ENCODE results near the gene SFTPD. TPM values are rescaled to one million over a fixed set of nuclear protein-coding genes. Genes with fewer than 3 reads are reported as not detected.

SFTPD gene
- total RNA-seq, 1 donor from 2014 or later = not detected

- DNase-seq (ENCODE audit: low read depth in 2 of 2) = no peak
Observed at GRCh38 chr10:79944428-79945395, 4.2 kb downstream of the SFTPD start.

DNA sequence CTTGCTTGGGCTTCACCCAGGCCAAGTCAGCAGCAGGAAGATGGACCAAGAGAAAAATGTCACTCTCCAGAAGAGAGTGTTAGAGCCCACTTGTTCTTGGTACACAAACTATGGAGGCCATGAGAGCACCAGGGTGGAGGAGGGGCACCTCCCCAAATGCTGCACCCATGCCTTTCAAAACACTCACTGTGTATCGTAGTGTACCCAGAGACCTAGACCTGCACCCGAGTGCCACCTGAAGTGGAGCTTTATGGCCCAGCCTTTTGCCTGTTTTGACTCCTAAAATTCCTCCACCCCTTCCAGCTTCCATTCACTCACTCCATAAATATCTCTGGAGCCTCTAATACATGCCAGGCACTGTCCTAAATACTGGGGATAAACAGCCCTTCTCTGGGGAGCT is 5.0 kb downstream of the SFTPD start:
- DNase-seq (ENCODE audit: low read depth in 2 of 2) = no peak

DNA sequence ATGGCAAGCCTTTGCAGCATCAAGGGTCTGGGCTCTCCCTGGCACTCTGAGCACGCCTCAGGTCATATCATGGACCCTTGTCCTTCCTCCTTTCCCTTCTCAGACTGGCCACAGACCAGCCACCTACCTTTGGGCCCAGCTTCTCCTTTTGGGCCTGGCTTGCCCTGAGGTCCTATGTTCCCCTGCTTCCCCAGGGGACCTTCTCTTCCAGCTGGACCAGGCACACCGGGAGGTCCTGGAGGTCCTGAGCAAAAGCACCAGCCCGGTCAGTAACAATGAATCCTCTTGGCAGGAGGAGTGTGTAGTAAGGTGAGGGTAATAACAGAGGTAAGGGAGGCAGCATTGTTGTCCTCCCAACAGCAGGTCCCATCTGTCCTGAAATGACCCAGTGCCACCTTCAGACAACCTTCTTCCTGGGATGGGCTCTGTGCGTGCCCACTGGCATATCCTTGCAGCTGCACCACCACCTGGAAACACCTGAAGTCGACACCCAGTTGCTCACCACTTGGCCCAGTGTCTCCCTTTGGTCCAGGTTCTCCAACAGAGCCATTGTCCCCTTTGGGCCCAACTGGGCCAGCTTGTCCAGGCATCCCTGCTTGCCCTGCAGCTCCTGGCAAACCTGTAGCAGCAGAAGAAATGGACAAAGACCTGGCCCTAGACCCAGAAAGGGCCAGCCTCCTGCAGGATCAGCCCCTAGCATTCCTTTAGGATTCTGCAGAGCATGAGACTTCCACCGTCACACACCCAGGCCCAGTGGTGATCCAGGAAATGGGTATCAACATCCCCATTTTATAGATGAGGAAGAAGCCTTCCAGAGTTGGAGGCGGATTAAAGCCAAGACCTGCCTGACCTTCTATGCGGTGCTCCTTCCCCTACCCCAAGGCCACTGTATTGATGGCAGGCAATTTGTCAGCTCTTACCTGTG is 6.4 kb downstream of the SFTPD start:
- no peak for DNase-seq (ENCODE audit: low read depth in 2 of 2)

DNA sequence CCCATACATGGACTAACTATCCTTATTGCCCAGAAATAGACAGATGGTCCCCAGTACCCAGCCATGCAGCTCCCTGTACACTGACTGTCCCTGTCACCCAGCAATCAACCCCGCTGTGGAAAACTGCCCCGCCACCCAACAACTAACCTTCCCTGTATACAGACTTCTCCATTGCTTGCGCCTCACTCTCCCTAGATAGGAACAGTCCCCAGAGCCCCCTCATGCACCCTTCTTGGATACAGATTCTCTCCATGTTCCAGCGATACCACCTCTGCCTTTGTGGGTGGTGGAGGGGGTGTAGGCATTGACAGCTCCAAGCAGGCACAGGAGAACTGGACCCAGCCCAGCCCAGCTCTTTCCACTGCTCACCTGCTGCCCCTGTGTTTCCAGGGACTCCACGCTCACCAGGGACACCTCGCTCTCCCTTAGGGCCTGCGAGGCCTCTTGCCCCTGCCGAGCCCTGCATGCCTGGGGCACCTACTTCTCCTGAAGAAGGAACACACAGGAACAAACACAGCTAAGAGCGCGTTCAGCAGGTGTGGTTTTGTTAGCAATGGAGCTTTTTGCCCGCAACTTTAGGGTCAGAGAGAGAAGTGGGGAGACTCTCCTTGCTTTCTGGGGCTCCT is 7.2 kb downstream of the SFTPD start:
- DNase-seq (ENCODE audit: low read depth in 2 of 2) = no peak

GRCh38 chr10:79941146-79941545 is 7.8 kb downstream of the SFTPD start:
- DNase-seq (ENCODE audit: low read depth in 2 of 2) = no peak

DNA sequence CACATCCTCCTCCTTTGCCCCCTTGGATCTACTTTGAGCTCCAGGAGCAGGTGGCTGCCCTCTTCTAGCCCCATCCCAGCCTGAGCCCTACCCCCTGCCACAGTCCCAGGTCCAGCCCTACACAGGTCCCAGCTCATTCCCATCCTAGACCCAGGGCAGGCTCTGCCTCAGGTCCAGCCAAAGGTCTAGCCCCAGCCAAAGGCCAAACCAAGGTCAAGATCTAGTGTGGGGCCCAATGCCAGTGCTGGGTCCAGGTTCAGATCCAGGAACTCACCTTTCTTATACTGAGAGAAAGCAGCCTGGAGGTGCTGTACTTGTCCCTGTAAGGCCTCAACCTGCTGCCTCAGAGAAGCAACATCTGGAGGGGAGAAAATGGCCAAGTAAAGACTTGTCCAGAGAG is 8.5 kb downstream of the SFTPD start:
- no peak for DNase-seq (ENCODE audit: low read depth in 2 of 2)

- DNase-seq (ENCODE audit: low read depth in 2 of 2) = no peak
Observed at GRCh38 chr10:79939969-79940368, 8.9 kb downstream of the SFTPD start.

DNA sequence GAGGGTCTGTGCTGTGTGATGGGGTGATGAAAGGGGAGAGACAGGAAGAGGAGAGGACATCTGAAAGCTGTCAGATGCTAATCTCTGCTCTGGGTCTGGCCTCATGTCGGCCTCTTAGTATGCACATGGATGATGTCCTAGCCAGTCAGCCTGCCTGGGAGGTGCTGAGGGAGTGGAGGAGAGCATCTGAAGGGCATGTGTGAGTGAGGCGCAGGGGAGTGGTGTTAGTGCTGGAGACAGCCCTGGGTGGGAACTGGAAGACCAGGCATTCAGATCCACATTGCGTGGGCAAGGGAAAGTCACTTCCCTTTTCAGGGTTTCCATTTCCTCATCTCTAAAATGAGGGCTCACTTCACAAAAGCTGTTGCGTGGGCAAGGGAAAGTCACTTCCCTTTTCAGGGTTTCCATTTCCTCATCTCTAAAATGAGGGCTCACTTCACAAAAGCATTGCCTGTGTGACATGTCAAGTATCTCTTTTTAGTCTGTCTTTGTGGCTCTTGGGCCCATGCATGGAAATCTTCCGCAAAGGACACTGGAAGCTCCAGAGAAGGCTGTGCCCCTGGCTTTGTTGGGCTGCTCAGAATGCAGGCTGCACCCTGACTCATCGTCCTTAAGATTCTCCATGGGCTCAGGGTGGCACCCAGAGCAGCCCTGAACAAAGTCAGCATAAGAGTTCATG is 10.0 kb downstream of the SFTPD start:
- DNase-seq (ENCODE audit: low read depth in 2 of 2) = peak in 1 of 2 donors; percentile 14

DNA sequence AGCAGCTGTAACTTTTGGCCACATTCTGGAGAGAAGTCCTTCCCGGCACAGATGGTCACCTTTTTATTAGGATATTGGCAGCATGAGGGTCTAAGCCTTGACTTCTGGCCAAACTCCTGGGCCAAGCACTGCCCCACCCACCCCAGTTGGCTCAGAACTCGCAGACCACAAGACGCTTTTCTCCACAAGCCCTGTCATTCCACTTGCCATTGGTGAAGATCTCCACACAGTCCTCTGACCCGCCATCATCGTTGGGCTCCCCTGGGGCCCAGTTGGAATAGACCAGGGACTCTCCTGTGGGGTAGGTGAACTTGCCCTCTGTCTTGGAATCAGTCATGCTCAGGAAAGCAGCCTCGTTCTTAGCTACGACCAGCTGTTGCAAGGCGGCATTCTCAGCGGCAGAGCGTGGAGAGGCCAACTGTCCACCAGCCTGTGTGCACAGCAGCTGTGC is 11.2 kb downstream of the SFTPD start:
- DNase-seq (ENCODE audit: low read depth in 2 of 2) = no peak

DNA sequence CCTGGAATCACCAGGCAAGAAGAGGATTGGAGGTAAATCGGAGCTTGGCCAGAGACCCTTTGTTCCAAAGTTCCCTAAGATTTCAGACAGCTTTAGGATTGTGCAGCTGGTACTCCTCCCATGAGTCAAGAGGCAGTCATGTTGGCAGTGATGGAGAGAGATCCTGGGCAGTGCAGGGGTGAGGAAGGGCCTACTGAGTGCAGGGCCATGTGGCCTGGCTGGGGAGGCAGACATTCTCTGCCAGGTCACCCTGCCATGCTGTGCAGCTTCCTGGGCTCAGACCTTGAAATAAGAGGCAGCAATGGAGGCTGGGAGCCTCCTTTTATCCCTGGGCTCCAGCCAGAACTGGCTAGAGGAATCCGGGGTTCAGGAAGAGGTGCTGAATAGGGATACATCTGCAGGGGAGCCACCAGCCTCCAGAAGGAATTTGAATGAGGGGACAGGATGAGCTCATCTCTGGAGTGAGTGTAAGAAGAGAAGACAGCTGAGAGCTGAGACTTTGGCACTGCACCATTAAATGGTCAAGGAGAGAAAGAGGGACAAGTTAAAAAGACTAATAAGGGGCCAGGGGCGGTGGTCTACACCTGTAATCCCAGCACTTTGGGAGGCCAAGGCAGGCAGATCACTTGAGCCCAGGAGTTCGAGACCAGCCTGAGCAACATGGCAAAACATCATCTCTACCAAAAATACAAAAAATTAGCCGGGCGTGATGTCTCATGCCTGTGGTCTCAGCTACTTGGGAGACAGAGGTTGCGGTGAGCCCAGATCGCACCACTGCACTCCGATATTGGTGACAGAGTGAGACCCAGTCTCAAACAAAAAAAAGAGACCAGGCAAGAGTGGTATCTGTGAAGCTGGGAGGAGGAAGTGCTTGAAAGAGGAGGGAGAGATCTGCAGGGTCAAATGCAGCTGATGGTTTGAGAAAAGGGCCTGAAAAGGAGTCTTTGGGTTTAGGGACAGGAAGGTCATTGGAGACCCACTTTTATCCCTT is 12.0 kb downstream of the SFTPD start:
- DNase-seq (ENCODE audit: low read depth in 2 of 2) = no peak

DNA sequence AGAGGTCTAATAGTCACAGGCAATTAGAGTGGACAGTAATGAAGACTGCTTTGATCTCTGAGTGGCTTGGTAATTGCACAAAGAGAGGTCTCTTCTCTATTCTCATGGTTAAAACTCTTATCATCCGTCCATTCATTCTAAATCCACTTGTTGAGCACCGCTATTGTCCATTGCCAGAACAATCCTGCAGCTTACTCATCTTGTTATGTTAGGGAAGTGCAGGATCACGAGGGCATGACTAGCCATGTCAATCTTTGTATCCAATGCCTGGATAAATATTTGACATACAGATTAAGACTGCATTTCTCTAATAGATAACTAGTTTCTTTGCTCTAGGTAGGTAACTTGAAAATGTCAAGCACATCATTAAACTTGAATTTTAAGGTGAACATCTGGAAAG is 14.9 kb downstream of the SFTPD start:
- peak; percentile 78 to 96 for DNase-seq (ENCODE audit: low read depth in 2 of 2)

- no peak for DNase-seq (ENCODE audit: low read depth in 2 of 2)
Observed at GRCh38 chr10:79932841-79933379, 16.0 kb downstream of the SFTPD start.

DNA sequence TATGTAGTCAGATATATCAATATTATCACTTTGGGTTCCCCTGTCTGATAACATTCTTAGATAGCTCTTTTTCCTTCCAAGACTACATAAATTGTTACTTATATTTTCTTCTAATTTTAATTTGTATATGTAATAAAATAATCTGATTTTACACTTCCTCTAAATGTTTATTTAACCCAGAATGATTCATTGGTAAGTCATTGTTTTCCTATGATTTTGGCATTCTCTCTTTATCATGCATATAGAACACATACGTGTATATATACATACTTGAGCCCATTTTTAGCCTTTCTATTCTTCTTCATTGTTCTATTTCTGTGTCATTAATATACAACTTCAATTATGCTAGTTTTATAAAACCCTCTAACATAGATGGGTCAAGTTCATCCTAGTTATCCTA is 16.6 kb downstream of the SFTPD start:
- peak in 1 of 2 donors; percentile 25 for DNase-seq (ENCODE audit: low read depth in 2 of 2)

GRCh38 chr10:79930751-79931150 is 18.2 kb downstream of the SFTPD start:
- DNase-seq (ENCODE audit: low read depth in 2 of 2) = no peak

DNA sequence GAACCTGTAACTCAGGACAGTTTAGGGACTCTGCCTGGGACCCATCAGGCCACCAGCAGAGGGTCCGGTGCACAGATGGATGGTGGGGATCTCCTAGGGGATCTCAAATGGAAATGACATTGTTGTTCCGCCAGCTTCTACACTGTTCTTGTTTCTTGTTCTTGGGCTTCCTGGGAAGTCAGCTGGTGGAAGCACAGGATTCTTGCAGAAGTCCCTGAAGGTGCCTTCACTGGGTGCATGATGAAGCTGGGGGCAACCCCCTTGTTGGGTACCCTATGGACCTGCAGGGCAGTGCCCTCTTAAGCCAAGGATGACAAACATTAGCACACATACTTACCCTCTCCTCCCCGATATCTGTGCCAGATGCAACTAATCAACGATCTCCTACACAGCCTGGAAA is 18.6 kb downstream of the SFTPD start:
- no peak for DNase-seq (ENCODE audit: low read depth in 2 of 2)

DNA sequence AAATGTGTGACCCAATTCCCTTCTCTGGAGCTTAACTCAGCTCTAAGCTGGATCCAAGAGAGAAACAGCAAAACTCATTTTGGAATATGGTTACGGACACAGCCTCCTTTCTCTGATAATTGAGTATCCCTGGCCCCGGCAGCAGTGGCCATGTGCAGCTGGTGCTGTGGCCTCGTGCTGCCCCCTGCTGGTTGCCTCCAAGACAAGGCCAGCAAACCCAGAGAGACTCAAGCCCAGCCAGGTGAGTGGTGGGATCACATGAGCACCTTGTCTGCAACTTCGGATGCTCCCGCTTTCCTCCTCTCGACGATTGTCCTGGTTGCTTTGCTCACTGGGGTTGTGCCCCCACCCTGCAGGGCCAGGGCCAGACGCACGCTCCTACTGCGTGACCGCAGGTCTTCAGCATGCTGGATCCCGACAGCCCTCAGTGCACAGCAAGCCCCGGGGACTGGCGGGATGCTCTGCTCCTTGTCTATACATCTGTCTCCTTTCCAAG is 19.4 kb downstream of the SFTPD start:
- peak; percentile 54 to 80 for DNase-seq (ENCODE audit: low read depth in 2 of 2)

DNA sequence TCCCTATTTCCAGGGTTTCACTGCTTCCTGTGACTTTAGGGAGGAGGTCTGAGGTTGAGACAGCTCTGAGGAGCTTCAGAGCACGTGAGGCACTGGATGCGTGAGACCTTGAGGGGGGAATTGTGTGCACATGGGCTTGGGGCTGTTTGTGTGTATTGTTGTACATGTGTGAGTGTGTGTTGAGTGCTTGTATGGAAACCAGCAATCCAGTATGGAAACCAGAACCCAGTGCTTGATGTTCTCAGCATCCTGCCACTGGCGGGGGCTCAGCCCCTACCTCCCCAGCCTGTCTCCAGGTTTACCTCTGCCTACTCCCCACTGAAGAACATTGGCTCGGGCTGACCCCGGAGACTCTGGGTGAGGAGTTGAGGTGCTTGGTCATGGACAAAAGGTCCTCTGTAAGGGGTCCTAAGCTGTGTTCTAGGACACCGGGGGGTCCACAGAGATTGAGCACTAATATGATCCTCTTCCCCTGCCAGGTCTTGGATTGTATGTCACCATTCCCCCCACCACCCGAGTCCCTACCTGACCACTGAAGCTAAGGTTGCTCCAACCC is 20.8 kb downstream of the SFTPD start:
- DNase-seq (ENCODE audit: low read depth in 2 of 2) = no peak

DNA sequence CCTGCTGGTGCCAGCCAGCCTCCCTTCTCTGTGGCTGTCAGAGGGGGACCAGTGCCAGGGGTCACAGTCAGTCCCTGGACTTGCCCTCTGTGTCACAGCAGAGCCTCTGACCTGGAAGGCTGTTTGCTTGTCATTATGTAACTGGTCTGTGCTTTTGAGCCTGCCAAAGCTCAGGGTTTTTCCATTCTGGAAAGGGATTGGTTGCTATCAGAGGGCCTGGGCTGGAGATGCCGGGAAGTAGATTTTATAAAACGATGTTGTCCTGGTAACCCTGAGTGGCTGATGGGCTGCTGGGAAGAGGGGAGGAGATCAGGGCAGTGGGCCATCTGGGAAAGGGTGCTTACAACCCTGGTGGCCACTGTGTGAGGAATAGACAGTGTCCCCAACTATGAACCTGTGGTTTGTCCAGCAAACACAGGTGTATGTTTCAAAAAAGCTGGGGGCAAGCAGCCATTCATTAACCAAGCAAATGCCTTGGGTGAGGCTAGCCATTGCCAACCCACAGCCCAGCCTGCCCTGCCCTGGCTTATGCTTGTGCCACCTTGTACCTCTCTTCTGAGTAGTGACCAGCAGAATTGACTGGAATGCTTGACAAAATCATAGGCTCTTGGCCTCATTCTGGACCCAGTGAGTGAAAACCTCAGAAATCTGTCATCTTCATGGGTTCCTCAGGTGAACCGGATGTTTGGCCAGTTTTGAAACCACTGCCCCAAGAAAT is 21.6 kb downstream of the SFTPD start:
- DNase-seq (ENCODE audit: low read depth in 2 of 2) = no peak

Data from dermis microvascular lymphatic vessel endothelial cell (primary cell).